Activated naive CD4-positive, alpha-beta T cell treated with anti-CD3 and anti-CD28 coated beads, Interleukin-2, amount 10 ng/mL, durations not matched to agents 7 days and 5 days (primary cell): Measurements from ENCODE around the gene TPRG1.

Source experiments
- CTCF ChIA-PET: fragments of 350-600 bp; sonication (Branson Sonifier 250); formaldehyde crosslinking; loops from one replicate; lab custom pipeline; 2021; ENCODE audit warnings: antibody characterized with exemption; lab: Charles Lee
- DNase-seq: peaks from one replicate; pipeline ENCODE4 v3.0.0-alpha.2; 2020
- H3K27ac Mint-ChIP-seq: one replicate; pipeline ENCODE4 v1.8.0; 2021; ENCODE audit warnings: mild to moderate bottlenecking, moderate library complexity, mixed read lengths
- H3K27me3 Mint-ChIP-seq: one replicate; pipeline ENCODE4 v1.8.0; 2021; ENCODE audit warnings: mild to moderate bottlenecking, mixed read lengths
- H3K36me3 Mint-ChIP-seq: one replicate; pipeline ENCODE4 v1.8.0; 2021; ENCODE audit warnings: mixed read lengths
- H3K4me1 Mint-ChIP-seq: one replicate; pipeline ENCODE4 v1.8.0; 2021; ENCODE audit warnings: mixed read lengths
- H3K4me3 Mint-ChIP-seq: one replicate; pipeline ENCODE4 v1.8.0; 2021; ENCODE audit warnings: mild to moderate bottlenecking, moderate library complexity, mixed read lengths
- H3K9me3 Mint-ChIP-seq: one replicate; pipeline ENCODE4 v1.8.0; 2021; ENCODE audit warnings: mixed read lengths

The TPRG1 gene

DNA sequence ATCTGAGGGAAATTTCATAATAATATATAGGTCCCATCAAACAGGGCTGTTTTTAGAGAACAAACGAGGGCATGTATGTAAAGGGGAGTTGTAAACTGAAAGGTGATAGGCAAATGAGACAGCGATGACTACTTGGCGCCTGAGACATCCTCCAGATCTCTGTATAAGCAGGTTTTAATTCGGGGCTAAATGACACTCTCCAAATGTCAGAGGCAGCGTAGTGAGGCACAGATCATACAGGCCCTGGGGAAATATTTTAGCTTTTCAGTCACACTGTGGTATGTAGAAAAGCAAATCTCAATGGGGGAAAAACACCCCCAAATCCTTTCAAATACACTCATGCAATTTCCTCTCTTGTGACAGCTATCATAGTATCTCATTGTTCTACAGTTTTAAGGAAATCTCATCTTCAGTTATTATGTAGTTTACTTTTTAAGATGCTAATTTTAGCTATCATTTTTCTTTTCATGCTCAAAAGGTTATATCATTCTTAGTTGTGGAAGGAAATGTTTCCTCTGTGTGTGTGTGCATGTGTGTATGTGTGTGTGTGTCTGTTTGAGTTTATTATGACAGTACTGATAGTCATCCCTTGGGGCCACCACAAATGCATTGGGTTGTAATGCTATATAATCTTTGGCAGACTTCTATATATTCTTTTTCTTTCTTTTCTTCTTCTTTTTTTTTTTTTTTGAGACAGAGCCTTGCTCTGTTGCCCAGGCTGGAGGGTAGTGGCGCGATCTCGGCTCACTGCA is 1.1 kb downstream of the TPRG1 start:
- peaks cover 16% of the 10 kb centered on the region for H3K4me1 Mint-ChIP-seq
- no peak overlapping the region for H3K27ac Mint-ChIP-seq
- CTCF ChIA-PET: interaction anchor here (0.6 to 0.7 kb wide), 2 partner anchors 782 to 1468 kb away, joined by 3 read pairs; no protein-coding TSS in a partner anchor
- no peak for DNase-seq
- H3K27me3 Mint-ChIP-seq: peaks cover 5% of the 10 kb centered on the region
- no peaks in the 10 kb centered on the region for H3K9me3 Mint-ChIP-seq
- no peak overlapping the region for H3K4me3 Mint-ChIP-seq
- H3K36me3 Mint-ChIP-seq: no peaks in the 10 kb centered on the region

DNA sequence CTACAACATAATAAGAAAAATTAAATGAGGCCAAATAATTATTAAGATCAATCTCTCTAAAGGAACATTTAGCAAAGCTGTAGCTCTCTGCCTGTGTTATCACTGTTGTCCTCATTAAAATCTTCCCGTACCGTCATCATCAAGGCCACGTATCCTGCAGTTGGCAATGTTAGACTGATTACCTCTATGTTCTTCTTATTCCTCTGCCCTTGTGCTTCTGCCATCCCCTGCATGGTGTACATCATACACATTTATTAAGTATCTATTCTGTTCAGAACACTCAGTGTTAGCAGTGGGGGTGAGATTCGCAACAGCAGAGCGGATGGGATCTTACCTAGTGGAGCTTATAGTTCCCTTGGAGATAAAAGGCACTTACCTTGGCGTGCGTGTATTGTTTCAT is 12.8 kb downstream of the TPRG1 start:
- no peak overlapping the region for H3K4me3 Mint-ChIP-seq
- no peaks in the 10 kb centered on the region for H3K36me3 Mint-ChIP-seq
- DNase-seq: no peak
- peaks cover 17% of the 10 kb centered on the region for H3K9me3 Mint-ChIP-seq
- no peaks in the 10 kb centered on the region for H3K4me1 Mint-ChIP-seq
- H3K27ac Mint-ChIP-seq: no peak overlapping the region
- no peaks in the 10 kb centered on the region for H3K27me3 Mint-ChIP-seq
- CTCF ChIA-PET: no interaction called here

DNA sequence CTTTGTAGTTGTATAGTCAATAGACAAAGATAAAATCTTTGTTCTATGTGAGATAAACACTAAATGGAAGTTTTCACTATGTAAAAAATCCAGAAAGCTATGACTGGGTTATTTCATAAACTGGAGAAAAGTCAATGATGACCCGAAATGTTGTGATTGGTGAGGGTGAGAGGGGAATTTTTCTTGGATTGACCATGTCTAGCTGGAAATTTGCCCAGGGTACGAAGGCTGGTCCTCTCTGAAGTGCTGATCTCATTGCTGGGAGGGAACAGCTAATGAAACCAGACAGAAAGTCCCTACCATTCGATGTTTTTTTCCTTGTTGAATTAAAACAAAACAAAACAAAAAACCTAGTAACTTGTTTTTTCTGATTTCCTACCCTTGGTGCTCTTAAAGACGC is 14.3 kb downstream of the TPRG1 start:
- Mint-ChIP-seq H3K27ac (no peak overlapping the region), H3K4me1 (no peaks in the 10 kb centered on the region), H3K9me3 (peaks cover 17% of the 10 kb centered on the region), H3K36me3 (no peaks in the 10 kb centered on the region), H3K27me3 (no peaks in the 10 kb centered on the region), H3K4me3 (no peak overlapping the region)
- no peak for DNase-seq
- CTCF ChIA-PET: no interaction called here

DNA sequence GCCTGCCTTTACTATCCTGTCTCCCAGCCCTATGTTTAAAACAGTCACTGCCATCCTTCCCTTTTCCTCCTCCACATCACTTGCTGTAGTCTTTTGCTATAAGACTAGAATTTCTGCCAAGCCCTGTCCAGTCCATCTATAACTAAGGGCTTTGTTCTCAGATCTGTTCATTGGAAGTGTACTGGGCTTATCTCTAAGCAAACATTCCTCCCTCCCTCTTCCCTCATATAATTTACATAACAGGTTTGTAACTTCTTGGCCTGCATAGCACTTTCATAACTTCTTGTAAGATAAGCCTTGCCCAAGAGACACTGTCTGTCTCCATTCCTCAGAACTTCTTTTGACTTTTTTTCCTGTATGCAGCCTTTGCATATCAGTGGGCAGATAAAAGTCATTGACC is 16.7 kb downstream of the TPRG1 start:
- Mint-ChIP-seq H3K4me1 (no peaks in the 10 kb centered on the region), H3K27me3 (peaks cover 4% of the 10 kb centered on the region), H3K4me3 (no peak overlapping the region), H3K36me3 (no peaks in the 10 kb centered on the region), H3K27ac (no peak overlapping the region), H3K9me3 (peaks cover 21% of the 10 kb centered on the region)
- CTCF ChIA-PET: no interaction called here
- no peak for DNase-seq

DNA sequence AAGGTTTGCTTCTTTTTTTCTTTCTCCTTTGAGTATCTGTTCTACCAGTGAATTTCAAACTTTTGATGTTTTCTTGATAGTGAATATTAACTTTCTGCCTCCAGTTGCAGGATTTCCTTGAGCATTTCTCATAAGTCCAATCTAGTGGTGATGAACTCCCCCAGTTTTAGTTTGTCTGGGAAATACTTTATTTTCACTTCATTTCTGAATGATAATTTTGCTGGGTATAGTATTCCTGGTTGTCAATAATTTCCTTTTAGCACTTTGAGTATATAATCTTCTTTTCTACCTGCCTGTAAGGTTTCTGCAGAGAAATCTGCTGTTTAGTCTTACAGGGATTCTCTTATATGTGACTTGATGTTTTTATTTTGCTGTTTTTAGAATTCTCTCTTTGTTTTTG is 21.0 kb downstream of the TPRG1 start:
- Mint-ChIP-seq H3K4me3 (no peak overlapping the region), H3K27me3 (peaks cover 4% of the 10 kb centered on the region), H3K36me3 (no peaks in the 10 kb centered on the region), H3K9me3 (peaks cover 25% of the 10 kb centered on the region), H3K27ac (no peak overlapping the region), H3K4me1 (no peaks in the 10 kb centered on the region)
- no peak for DNase-seq
- CTCF ChIA-PET: no interaction called here

DNA sequence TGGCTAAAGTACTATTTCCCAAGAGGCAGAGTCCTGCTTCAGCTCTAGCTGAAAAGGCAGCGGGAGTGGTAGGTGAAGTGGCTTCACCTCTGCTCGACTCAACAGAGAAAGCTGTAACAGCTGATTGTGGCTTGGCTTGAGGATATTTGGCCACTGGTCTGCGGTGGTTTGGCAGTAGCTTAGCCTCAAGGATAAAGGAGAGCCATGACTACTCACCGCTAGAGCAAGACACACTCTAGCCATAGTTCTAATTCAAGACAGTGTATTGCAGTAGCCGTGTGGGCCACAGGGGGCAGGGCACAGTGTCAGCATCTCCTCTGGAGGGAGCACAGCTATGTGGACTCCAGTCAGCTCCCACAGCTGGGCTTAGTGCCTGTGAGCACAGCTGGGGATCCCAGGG is 23.5 kb downstream of the TPRG1 start:
- no peaks in the 10 kb centered on the region for H3K36me3 Mint-ChIP-seq
- H3K27me3 Mint-ChIP-seq: peaks cover 7% of the 10 kb centered on the region
- CTCF ChIA-PET: no interaction called here
- peaks cover 25% of the 10 kb centered on the region for H3K9me3 Mint-ChIP-seq
- DNase-seq: no peak
- H3K4me1 Mint-ChIP-seq: no peaks in the 10 kb centered on the region
- no peak overlapping the region for H3K4me3 Mint-ChIP-seq
- no peak overlapping the region for H3K27ac Mint-ChIP-seq

DNA sequence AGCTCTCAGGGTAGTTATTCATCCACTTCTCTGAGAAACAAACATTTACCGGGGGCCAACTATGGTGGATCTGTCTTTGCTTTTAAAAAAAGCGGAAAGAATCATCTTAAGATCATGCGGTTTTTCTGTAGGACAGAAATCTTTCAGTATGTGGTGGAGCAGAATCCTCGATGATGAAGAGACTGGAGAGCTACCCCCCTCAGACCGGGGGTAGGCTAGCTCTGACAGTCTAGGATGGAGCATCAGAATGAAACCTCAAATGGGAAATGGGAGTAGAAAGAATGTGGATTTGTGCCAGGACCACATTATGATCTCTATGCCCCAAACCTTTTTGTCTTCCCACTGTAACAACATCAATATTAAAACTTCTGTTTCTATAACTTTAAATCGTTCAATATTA is 30.3 kb downstream of the TPRG1 start:
- Mint-ChIP-seq H3K36me3 (no peaks in the 10 kb centered on the region), H3K4me3 (no peak overlapping the region), H3K27me3 (peaks cover 19% of the 10 kb centered on the region), H3K4me1 (no peaks in the 10 kb centered on the region), H3K27ac (no peak overlapping the region), H3K9me3 (no peaks in the 10 kb centered on the region)
- no peak for DNase-seq
- CTCF ChIA-PET: no interaction called here

DNA sequence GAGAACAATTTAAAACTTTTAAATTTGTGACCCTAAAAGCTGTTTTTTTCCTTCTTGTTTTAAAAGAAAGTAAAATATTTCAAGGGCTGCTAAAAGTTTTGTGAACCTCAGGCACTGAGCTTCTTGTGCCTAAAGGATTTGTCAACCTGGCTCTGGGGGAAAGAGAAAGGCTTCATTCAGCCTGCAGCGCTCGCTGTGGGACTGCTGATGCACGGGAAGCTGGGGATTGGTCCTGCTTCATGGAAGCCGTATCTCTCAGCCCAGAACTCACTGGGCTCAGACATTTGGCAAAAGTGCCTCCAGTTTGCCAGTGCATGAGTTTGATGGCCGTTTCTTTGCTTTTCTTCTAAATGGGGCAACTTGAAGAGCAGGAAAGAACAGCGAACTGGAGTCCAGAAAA is 30.8 kb downstream of the TPRG1 start:
- Mint-ChIP-seq H3K4me3 (no peak overlapping the region), H3K36me3 (no peaks in the 10 kb centered on the region), H3K27ac (no peak overlapping the region), H3K27me3 (peaks cover 19% of the 10 kb centered on the region), H3K9me3 (no peaks in the 10 kb centered on the region), H3K4me1 (no peaks in the 10 kb centered on the region)
- CTCF ChIA-PET: no interaction called here
- no peak for DNase-seq

DNA sequence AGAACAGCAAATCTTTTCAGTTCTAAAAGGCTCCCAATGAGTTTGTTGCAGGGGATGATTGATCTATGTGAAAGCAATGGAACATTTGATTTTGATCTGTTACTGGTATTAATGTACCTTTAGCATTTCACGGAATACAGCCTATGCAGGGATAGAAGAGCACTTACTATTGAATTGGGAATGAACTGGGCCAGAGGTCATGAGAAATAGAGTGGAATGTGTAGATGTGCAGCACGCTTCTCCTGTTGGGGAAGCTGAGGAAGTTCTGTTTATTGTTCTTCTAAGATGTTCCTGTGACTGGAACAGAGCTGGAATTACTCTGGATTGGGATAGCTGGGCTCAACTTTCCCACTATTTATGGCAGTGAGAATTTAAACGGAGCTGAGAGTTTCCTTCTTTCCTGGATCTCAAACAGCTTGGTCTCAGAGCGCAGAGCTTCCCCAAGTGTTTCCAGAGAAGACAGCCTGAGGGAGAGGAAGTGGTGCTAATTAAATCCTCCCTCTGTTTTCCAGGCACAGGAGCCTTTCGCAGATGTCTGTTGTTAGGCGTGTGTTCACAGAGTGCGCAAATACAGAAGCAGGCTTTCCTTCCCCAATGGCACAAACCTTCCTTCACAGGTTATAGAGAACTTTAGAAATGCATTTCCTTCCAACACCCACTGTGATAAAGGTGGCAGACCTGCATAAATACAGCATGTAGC is 32.5 kb downstream of the TPRG1 start:
- H3K4me3 Mint-ChIP-seq: no peak overlapping the region
- CTCF ChIA-PET: interaction anchor here (0.9 kb wide), 1 partner anchor 14 kb away, joined by 3 read pairs; no protein-coding TSS in a partner anchor
- no peak overlapping the region for H3K27ac Mint-ChIP-seq
- peaks cover 16% of the 10 kb centered on the region for H3K27me3 Mint-ChIP-seq
- no peaks in the 10 kb centered on the region for H3K4me1 Mint-ChIP-seq
- DNase-seq: no peak
- H3K9me3 Mint-ChIP-seq: no peaks in the 10 kb centered on the region
- H3K36me3 Mint-ChIP-seq: no peaks in the 10 kb centered on the region

DNA sequence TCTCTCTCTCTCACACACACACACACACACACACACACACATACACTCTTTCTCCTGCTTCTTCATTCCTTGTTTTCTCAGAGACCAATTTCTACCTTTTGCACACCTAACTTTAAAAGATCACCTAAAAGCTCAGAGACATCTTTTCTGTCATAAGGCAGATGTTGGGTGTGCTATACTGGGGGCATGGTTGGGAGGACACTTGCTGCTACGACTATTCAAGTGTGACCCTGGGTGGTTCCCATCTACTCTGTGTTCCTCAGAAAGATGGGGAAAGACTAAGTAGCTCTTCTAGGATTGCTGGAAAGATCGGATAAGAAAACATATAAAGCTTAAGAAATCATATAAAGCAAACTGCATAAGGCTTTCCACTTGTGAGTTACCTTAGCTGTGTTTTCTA is 33.2 kb downstream of the TPRG1 start:
- Mint-ChIP-seq H3K9me3 (no peaks in the 10 kb centered on the region), H3K4me1 (no peaks in the 10 kb centered on the region), H3K36me3 (no peaks in the 10 kb centered on the region), H3K27ac (no peak overlapping the region), H3K27me3 (peaks cover 16% of the 10 kb centered on the region), H3K4me3 (no peak overlapping the region)
- no peak for DNase-seq
- CTCF ChIA-PET: interaction anchor here (0.9 kb wide), 1 partner anchor 14 kb away, joined by 3 read pairs; no protein-coding TSS in a partner anchor

DNA sequence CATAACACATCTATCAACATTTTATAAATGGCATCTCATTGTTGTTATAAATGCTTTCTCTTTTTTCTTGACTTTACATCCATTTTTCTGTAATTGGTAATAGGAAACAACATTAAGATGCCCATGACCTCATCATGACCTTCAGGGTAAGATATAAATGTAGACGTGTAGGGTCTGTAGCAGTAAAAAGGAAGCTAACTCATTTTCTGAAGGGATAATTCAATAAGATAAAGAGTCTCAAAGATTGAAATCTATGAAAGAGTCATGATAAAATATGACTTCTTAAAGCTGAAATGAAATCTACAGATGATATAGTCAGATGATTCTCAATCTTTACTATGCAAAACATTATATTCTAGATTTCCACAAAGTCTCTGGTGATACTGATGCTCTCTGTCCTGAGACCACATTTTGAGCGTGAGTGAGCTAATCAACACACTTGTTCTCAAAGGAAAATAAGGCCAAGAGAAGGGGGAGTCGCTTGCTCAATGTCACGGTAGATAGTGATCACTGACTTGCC is 38.5 kb downstream of the TPRG1 start:
- H3K4me1 Mint-ChIP-seq: no peaks in the 10 kb centered on the region
- H3K27ac Mint-ChIP-seq: no peak overlapping the region
- CTCF ChIA-PET: no interaction called here
- H3K27me3 Mint-ChIP-seq: peaks cover 4% of the 10 kb centered on the region
- no peak overlapping the region for H3K4me3 Mint-ChIP-seq
- H3K36me3 Mint-ChIP-seq: no peaks in the 10 kb centered on the region
- H3K9me3 Mint-ChIP-seq: no peaks in the 10 kb centered on the region
- no peak for DNase-seq

DNA sequence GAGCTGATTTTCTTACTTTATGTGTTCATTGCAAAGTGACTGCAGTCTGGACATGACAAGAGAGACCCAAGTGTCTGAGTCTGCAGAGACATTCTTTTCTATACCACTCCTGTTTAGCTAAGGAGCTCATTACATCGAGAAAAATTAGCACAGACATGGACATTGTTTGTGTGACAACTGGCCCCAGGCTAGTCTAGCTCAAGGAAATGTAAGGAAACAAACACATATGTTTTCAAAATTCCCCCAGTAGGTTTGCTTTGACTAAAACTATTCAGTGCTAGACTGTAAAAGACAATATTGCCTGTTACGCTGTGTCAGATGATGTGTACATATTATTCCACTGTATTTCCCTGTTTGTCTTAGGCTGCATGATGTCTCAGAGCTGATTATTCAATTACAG is 40.9 kb downstream of the TPRG1 start:
- Mint-ChIP-seq H3K4me1 (no peaks in the 10 kb centered on the region), H3K9me3 (no peaks in the 10 kb centered on the region), H3K27me3 (no peaks in the 10 kb centered on the region), H3K27ac (no peak overlapping the region), H3K36me3 (no peaks in the 10 kb centered on the region), H3K4me3 (no peak overlapping the region)
- CTCF ChIA-PET: no interaction called here
- DNase-seq: no peak

DNA sequence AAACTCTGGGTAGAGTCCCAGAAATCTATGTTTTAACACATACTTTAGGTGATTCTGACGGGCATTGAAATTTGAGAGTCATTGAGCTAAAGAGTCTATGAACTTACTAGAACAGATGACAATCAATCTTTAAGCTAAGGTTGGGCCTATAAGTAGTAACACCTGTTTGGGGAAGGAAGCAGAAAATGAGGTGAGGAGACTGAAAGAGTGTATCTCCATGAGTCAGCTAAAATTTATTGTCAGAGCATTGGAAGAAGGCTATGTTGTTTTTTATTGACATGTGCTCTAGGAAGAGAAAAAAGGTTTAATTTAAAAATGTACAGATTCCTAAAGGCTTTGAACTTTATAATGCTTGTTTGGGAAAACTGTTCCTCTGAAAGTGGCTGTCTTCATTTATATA is 42.9 kb downstream of the TPRG1 start:
- H3K4me1 Mint-ChIP-seq: no peaks in the 10 kb centered on the region
- no peaks in the 10 kb centered on the region for H3K27me3 Mint-ChIP-seq
- CTCF ChIA-PET: no interaction called here
- no peak overlapping the region for H3K27ac Mint-ChIP-seq
- no peak for DNase-seq
- H3K36me3 Mint-ChIP-seq: no peaks in the 10 kb centered on the region
- H3K4me3 Mint-ChIP-seq: no peak overlapping the region
- no peaks in the 10 kb centered on the region for H3K9me3 Mint-ChIP-seq

DNA sequence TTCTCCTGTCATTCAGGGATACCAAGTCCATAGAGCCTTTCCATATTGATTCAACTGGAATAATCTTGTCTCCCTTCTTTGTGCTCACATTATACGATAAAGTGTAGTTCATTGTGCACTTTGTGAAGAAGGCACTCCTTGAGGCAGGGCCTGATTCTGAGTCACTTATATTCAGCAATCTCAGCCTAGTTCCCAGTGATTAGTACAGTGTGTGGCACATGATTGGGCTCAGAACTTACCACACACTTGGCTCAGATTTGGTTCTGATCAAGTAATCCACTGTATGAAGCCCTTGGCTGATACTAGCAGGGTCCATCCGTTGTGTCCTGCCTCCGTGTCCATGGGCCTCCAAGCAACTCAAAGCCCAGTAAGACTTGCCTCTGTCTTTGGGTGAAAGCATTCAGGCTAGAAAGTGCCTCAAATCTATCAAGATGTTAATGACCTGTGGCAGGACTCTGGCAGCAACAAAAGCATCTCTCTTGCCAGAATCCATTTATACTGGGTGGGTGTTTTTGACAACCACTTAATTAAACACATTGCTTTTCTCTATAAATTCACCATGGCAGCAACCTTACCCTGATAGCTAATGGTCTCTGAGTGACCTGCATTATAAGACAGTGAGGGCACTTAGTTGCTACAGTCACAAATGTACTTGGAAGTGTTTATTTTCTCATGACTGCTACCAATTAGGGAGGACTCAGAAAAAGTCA is 51.3 kb downstream of the TPRG1 start:
- H3K4me1 Mint-ChIP-seq: no peaks in the 10 kb centered on the region
- H3K4me3 Mint-ChIP-seq: no peak overlapping the region
- no peaks in the 10 kb centered on the region for H3K9me3 Mint-ChIP-seq
- CTCF ChIA-PET: no interaction called here
- no peak overlapping the region for H3K27ac Mint-ChIP-seq
- H3K36me3 Mint-ChIP-seq: no peaks in the 10 kb centered on the region
- no peak for DNase-seq
- peaks cover 6% of the 10 kb centered on the region for H3K27me3 Mint-ChIP-seq
